Measurements from ENCODE around the gene LEPROT. TPM values are rescaled to one million over a fixed set of nuclear protein-coding genes. Genes with fewer than 3 reads are reported as not detected.
A peak's percentile ranks its signal among the peaks of the same experiment; 100 is the strongest.

LEPROT gene
- total RNA-seq, 4 donors from 2014 or later = 34.6 to 52.4 (median 44.2) TPM

DNA sequence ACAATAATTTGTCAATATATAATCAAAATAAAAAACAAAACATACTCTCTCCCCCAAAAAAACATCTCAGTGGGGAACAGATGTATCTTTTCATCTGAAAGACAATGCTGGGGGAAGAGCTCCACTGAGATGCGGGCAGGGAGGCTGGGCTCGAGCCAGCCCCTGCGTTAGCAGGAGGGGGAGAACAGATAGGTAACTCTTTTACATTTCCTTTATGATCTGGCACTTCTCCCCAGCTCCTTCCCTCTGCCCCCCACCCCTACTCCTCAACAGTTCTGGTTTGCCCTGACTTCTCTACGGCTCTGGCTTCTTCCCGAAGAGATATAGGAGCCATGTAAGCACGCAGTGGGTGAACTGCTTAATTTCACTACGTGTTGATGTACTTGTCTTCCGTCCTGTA, 12.4 kb downstream of the LEPROT start:
- Histone ChIP-seq H3K27ac (no peak overlapping the region), H3K27me3 (no peaks in the 10 kb centered on the region), H3K4me1 (peaks cover 31% of the 10 kb centered on the region), H3K4me3 (no peak overlapping the region), H3K9me3 (no peaks in the 10 kb centered on the region), H3K36me3 (peaks cover 24% of the 10 kb centered on the region)
- no peak for TF ChIP-seq EP300 (IDR thresholded peaks at IDR 0.05)
- TF ChIP-seq POLR2AphosphoS5 (IDR thresholded peaks at IDR 0.05) = no peak
- no peak for TF ChIP-seq POLR2A (IDR thresholded peaks at IDR 0.05)
- TF ChIP-seq, protein P1, sequence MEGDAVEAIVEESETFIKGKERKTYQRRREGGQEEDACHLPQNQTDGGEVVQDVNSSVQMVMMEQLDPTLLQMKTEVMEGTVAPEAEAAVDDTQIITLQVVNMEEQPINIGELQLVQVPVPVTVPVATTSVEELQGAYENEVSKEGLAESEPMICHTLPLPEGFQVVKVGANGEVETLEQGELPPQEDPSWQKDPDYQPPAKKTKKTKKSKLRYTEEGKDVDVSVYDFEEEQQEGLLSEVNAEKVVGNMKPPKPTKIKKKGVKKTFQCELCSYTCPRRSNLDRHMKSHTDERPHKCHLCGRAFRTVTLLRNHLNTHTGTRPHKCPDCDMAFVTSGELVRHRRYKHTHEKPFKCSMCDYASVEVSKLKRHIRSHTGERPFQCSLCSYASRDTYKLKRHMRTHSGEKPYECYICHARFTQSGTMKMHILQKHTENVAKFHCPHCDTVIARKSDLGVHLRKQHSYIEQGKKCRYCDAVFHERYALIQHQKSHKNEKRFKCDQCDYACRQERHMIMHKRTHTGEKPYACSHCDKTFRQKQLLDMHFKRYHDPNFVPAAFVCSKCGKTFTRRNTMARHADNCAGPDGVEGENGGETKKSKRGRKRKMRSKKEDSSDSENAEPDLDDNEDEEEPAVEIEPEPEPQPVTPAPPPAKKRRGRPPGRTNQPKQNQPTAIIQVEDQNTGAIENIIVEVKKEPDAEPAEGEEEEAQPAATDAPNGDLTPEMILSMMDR (IDR thresholded peaks at IDR 0.05) = no peak
- DNase-seq (ENCODE audit: low spot score in 2 of 2) = no peak
- 79% methylated on average over 8 of the region's 8 CpGs for WGBS

DNA sequence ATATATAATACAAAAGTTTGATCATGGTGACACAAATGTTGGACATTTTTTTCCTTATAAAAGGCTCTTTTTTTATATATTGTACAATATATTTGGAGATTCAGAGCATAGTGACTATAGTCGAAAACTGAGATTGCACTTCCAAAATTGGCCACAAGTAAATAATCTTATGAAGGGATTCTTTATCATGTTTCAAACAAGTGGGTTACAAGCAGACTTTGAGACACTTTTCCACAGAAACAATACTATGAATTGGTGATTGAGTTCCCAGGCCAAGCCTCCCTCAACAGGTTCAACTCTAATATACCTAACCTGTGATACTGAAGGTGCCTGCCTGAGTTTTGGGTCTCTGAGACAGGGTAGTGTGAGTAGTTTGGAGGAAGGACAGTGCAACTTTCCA, 13.8 kb downstream of the LEPROT start:
- WGBS = 89% methylated on average over 1 of the region's 1 CpG
- Histone ChIP-seq H3K4me1 (peaks cover 22% of the 10 kb centered on the region), H3K27me3 (no peaks in the 10 kb centered on the region), H3K9me3 (no peaks in the 10 kb centered on the region), H3K4me3 (no peak overlapping the region), H3K27ac (no peak overlapping the region), H3K36me3 (peaks cover 19% of the 10 kb centered on the region)
- TF ChIP-seq POLR2AphosphoS5 (IDR thresholded peaks at IDR 0.05) = no peak
- no peak for TF ChIP-seq POLR2A (IDR thresholded peaks at IDR 0.05)
- TF ChIP-seq, protein P1 (IDR thresholded peaks at IDR 0.05) = peak in 1 of 2 donors; percentile 9
- no peak for TF ChIP-seq EP300 (IDR thresholded peaks at IDR 0.05)
- DNase-seq (ENCODE audit: low spot score in 2 of 2) = no peak

DNA sequence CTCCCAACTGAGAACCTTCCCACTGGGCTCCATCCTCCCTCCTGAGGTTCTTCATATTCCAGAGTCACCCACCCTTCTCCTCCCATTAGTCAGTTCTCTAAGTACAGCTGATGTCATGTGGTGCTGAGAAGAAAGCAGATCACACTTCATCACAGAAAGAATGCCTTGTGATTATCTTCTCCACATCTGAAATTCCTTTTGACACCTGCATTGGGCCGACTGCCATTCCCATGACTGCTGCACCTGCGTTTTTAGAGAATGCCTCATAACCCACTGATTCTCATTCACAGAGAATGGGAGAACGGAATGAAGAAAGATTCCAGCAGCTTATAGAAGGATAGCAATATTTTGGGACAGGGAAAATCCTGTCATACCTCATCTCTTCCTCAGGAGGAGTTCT, 14.3 kb downstream of the LEPROT start:
- Histone ChIP-seq H3K4me1 (peaks cover 17% of the 10 kb centered on the region), H3K36me3 (peaks cover 19% of the 10 kb centered on the region), H3K27ac (no peak overlapping the region), H3K9me3 (no peaks in the 10 kb centered on the region), H3K4me3 (no peak overlapping the region), H3K27me3 (no peaks in the 10 kb centered on the region)
- no peak for DNase-seq (ENCODE audit: low spot score in 2 of 2)
- no peak for TF ChIP-seq EP300 (IDR thresholded peaks at IDR 0.05)
- TF ChIP-seq POLR2A (IDR thresholded peaks at IDR 0.05) = no peak
- no peak for TF ChIP-seq POLR2AphosphoS5 (IDR thresholded peaks at IDR 0.05)
- TF ChIP-seq, protein P1 (IDR thresholded peaks at IDR 0.05) = no peak
- 63% methylated on average over 3 of the region's 3 CpGs for WGBS

DNA sequence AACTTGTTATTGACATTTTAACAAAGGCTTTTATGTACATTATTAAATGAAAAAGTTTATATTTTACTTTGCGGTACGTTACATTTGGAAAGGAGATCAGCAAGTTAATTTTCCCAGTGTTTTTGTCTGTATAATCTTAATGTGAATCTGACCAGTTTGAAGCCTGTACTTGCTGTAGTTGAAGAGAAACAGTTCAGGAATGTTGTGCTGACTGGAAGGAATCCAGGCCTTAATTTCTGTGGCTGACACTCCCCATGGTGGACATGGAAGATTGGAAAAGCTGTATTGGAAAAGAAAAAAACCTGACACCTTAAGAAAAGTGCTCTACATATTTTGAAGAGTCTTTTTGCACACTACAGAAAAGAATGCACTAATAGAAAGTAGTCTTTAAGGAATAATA, 15.5 kb downstream of the LEPROT start:
- DNase-seq (ENCODE audit: low spot score in 2 of 2) = no peak
- Histone ChIP-seq H3K4me1 (peaks cover 8% of the 10 kb centered on the region), H3K27ac (no peak overlapping the region), H3K36me3 (peaks cover 19% of the 10 kb centered on the region), H3K27me3 (no peaks in the 10 kb centered on the region), H3K9me3 (no peaks in the 10 kb centered on the region), H3K4me3 (no peak overlapping the region)
- 33% methylated on average over 2 of the region's 2 CpGs for WGBS
- TF ChIP-seq POLR2A (IDR thresholded peaks at IDR 0.05) (no peak), POLR2AphosphoS5 (IDR thresholded peaks at IDR 0.05) (no peak), EP300 (IDR thresholded peaks at IDR 0.05) (no peak)
- TF ChIP-seq, protein P1 (IDR thresholded peaks at IDR 0.05) = no peak

DNA sequence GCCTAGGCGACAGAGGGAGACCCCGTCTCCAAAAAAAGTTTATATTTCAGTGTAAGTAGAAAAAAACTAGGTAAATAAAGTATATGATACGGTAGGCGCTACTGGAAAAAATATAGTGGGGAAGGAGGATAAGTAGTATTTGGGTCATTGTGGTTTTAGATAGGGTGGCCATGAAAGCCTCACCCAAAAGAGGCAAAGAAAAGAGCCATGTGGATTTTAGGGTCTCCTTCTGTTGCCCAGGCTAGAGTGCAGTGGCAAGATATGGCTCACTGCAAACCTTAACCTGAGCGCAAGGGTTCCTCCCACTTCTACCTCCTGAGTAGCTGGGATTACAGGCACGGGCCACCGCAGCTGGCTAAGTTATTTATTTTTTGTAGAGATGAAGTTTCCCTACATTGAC, 17.1 kb downstream of the LEPROT start:
- H3K27ac ChIP-seq = no peak overlapping the region
- peaks cover 13% of the 10 kb centered on the region for H3K36me3 ChIP-seq
- H3K9me3 ChIP-seq = no peaks in the 10 kb centered on the region
- no peak overlapping the region for H3K4me3 ChIP-seq
- no peak for DNase-seq (ENCODE audit: low spot score in 2 of 2)
- 96% methylated on average over 7 of the region's 7 CpGs for WGBS
- TF ChIP-seq, protein P1 (IDR thresholded peaks at IDR 0.05) = no peak
- H3K4me1 ChIP-seq = peaks cover 3% of the 10 kb centered on the region
- H3K27me3 ChIP-seq = no peaks in the 10 kb centered on the region
